PFSK-1 (cell line): ENCODE data around the gene AP1G2.

ENCODE experiments used
- SIN3A ChIP-seq: IDR thresholded peaks from 2 replicates; pipeline ENCODE4 v1.6.1; 2012; ENCODE audit warnings: mild to moderate bottlenecking, low read length, moderate library complexity, borderline replicate concordance; ENCODE audit not compliant: insufficient read depth
- TAF1 ChIP-seq: IDR thresholded peaks from 2 replicates; pipeline ENCODE4 v1.6.1; 2012; ENCODE audit warnings: low read length, control low read depth, borderline replicate concordance; ENCODE audit not compliant: insufficient read depth

DNA sequence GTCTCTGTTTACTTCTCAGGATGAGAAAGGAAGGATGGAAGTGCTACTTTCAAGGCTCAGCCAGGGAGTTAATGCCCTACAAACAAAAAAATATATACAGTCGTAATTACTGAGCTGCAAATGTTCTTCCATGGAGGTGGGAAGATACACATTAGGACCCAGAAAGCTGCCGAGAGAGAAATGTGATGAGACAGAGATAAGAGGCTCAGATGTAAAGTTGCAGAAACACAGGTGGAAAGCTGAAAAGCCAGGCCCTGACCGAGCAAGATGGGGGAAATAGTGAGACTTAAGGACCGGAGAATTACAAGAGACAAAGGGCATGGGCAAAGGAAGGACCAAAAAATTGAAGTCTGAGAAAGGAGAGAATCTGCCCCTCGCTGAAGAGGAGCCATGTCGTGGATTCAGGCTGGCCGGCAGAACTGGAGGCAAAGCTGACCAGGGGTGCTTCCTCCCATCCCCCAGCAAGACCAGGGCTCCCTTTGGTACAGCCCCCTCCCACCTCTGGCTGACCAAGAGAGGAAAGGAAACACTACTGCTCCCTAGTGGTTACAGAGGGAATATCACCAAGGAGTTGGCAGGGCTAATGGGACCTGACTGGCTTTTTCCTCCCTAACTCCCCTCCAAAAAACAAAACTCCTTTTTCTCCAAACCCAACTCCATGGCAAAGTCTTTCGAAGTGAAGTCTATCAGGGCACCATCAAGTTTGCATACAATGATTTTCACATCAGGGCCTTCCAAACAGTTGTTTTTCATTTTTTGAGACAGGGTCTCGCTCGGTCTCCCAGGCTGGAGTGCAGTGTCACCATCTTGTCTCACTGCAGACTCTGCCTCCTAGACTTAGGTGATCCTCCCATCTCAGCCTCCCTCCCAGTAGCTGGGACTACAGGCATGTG is 28.1 kb downstream of the AP1G2 start:
- TF ChIP-seq SIN3A: no peak
- TF ChIP-seq TAF1: no peak
